Measurements from ENCODE around the gene B3GAT3.
"Not testable (repeated sequence)": the region's sequence is repeated elsewhere in the genome, so short reads cannot be mapped to it uniquely, and the experiment has no call there.

- TF ChIP-seq POLR2A, CTCF (IDR thresholded peaks at IDR 0.05): not testable (repeated sequence)
These were observed 36.4 kb downstream of the B3GAT3 start for GRCh38 chr11:62585356-62585755.
